ENCODE data around the gene PTPRO. TPM values are rescaled to one million over a fixed set of nuclear protein-coding genes. Genes with fewer than 3 reads are reported as not detected.

PTPRO gene
- total RNA-seq, 1 donor from 2014 or later: 4.3 TPM

GRCh38 chr12:15632708-15633107, 310.4 kb downstream of the PTPRO start:
- Mint-ChIP-seq H3K27ac (no peak overlapping the region), H3K4me3 (no peak overlapping the region), H3K4me1 (peaks cover 34% of the 10 kb centered on the region), H3K9me3 (no peaks in the 10 kb centered on the region), H3K27me3 (ENCODE audit: low read depth) (no peaks in the 10 kb centered on the region), H3K36me3 (peaks cover 3% of the 10 kb centered on the region)
- no peak for TF ChIP-seq CTCF (IDR thresholded peaks at IDR 0.05; ENCODE audit: unreplicated experiment)
- no peak for DNase-seq (ENCODE audit: low spot score in 2 of 2, unreplicated experiment in 2 of 2)

- no peak overlapping the region for H3K27ac Mint-ChIP-seq
- peaks cover 3% of the 10 kb centered on the region for H3K36me3 Mint-ChIP-seq
- H3K9me3 Mint-ChIP-seq: no peaks in the 10 kb centered on the region
- peaks cover 31% of the 10 kb centered on the region for H3K4me1 Mint-ChIP-seq
- TF ChIP-seq CTCF (IDR thresholded peaks at IDR 0.05; ENCODE audit: unreplicated experiment): no peak
- no peak for DNase-seq (ENCODE audit: low spot score in 2 of 2, unreplicated experiment in 2 of 2)
- no peak overlapping the region for H3K4me3 Mint-ChIP-seq
- H3K27me3 Mint-ChIP-seq (ENCODE audit: low read depth): no peaks in the 10 kb centered on the region
These were observed 310.9 kb downstream of the PTPRO start for GRCh38 chr12:15633201-15633600.

- no peak for TF ChIP-seq CTCF (IDR thresholded peaks at IDR 0.05; ENCODE audit: unreplicated experiment)
- H3K27me3 Mint-ChIP-seq (ENCODE audit: low read depth): no peaks in the 10 kb centered on the region
- H3K27ac Mint-ChIP-seq: no peak overlapping the region
- H3K4me3 Mint-ChIP-seq: no peak overlapping the region
- DNase-seq (ENCODE audit: low spot score in 2 of 2, unreplicated experiment in 2 of 2): no peak
- peaks cover 3% of the 10 kb centered on the region for H3K36me3 Mint-ChIP-seq
- no peaks in the 10 kb centered on the region for H3K9me3 Mint-ChIP-seq
- H3K4me1 Mint-ChIP-seq: peaks cover 28% of the 10 kb centered on the region
These were observed 311.8 kb downstream of the PTPRO start for GRCh38 chr12:15634010-15634683.

GRCh38 chr12:15636060-15636890, 314.0 kb downstream of the PTPRO start:
- no peak for DNase-seq (ENCODE audit: low spot score in 2 of 2, unreplicated experiment in 2 of 2)
- Mint-ChIP-seq H3K27ac (no peak overlapping the region), H3K36me3 (peaks cover 12% of the 10 kb centered on the region), H3K4me3 (no peak overlapping the region), H3K4me1 (peaks cover 13% of the 10 kb centered on the region), H3K27me3 (ENCODE audit: low read depth) (no peaks in the 10 kb centered on the region), H3K9me3 (no peaks in the 10 kb centered on the region)
- no peak for TF ChIP-seq CTCF (IDR thresholded peaks at IDR 0.05; ENCODE audit: unreplicated experiment)

GRCh38 chr12:15638231-15638630, 315.9 kb downstream of the PTPRO start:
- no peak for TF ChIP-seq CTCF (IDR thresholded peaks at IDR 0.05; ENCODE audit: unreplicated experiment)
- DNase-seq (ENCODE audit: low spot score in 2 of 2, unreplicated experiment in 2 of 2): no peak
- no peak overlapping the region for H3K4me3 Mint-ChIP-seq
- H3K27me3 Mint-ChIP-seq (ENCODE audit: low read depth): no peaks in the 10 kb centered on the region
- peaks cover 11% of the 10 kb centered on the region for H3K4me1 Mint-ChIP-seq
- H3K27ac Mint-ChIP-seq: no peak overlapping the region
- no peaks in the 10 kb centered on the region for H3K9me3 Mint-ChIP-seq
- peaks cover 12% of the 10 kb centered on the region for H3K36me3 Mint-ChIP-seq
